GM12873 (cell line): ENCODE data around the gene GJA3.

ENCODE experiments used
- CTCF ChIP-seq: IDR thresholded peaks from 2 replicates; pipeline ENCODE4 v1.5.1; 2012; ENCODE audit warnings: low read depth, mild to moderate bottlenecking, moderate library complexity, low read length, control low read depth; ENCODE audit not compliant: insufficient read depth; ENCODE audit errors: missing control alignments

GJA3 gene

DNA sequence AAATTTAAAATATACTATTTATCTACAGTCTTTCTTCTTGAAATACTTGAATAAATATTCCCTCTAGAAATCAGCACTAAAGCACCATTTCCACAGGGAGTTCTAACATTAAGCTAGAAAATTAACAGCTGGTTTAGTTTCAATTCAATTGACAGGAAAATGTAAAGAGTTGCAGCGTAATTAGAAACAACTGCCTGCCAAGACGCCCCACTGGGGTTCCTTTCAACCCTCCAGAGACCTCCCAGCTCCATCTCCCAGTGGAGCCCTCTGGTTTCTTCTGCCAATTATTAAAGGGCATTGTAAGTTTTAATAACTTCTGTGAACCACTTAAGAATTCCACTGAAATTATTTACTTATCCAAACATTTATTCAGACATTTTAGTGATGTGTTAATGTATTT is 4.2 kb downstream of the GJA3 start:
- TF ChIP-seq CTCF: no peak

DNA sequence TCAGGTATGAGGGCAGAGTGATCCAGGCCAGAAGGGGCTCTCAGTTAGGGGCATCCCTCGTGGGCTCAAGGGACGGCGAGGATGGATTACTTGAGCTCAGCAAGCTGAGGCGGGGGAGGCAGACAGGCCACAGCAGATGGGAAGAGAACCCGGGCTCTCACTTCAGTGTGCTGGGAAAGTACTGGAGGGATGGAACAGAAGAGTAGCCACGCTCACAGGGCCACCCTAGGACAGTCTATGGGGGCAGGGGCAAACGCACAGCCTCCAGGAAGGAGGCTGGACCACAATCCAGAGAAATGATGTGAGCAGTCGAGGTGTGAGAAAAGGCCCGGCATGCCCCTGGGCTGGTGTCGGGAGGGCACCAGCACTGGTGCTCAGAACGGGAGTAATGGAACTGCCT is 9.2 kb downstream of the GJA3 start:
- TF ChIP-seq CTCF: no peak

- TF ChIP-seq CTCF: no peak
These were observed 9.8 kb downstream of the GJA3 start for GRCh38 chr13:20151016-20151415.

GRCh38 chr13:20150561-20150960 is 10.3 kb downstream of the GJA3 start:
- TF ChIP-seq CTCF: no peak

GRCh38 chr13:20149762-20150161 is 11.1 kb downstream of the GJA3 start:
- no peak for TF ChIP-seq CTCF

GRCh38 chr13:20148501-20149183 is 12.2 kb downstream of the GJA3 start:
- TF ChIP-seq CTCF: no peak

DNA sequence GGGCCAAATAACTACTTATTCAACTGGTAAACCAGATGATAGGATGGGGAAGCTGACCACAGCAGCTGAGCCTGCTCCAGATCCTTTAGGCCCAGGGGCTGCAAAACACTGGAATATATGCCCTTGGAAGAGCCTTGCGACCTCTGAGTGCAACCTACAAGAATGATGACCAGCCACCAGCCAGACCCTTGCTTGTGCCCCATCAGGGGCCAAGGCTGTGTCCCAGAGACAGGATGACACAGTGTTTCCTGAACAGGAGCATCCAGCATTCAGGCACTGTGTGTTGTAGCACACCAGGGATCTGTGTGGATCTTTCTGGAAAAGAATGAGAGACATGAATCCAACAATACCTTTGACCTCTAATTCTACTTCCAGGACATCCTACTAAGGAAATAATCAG is 14.5 kb downstream of the GJA3 start:
- no peak for TF ChIP-seq CTCF
